Kidney tubule cell (primary cell): ENCODE results near the gene COMMD7.
A peak's percentile ranks its signal among the peaks of the same experiment; 100 is the strongest.

Source experiments
- DNase-seq: peaks from one replicate; pipeline ENCODE4 v3.0.0-alpha.2; 2018; ENCODE audit warnings: low spot score

COMMD7 gene

GRCh38 chr20:32743237-32744112 lies at the start of gene COMMD7:
TSS of gene COMMD7 (minus strand) at chr20:32743467. CDS start at chr20:32743391, 76 bp downstream.
- peak; percentile 78 for DNase-seq

- no peak for DNase-seq
Observed at GRCh38 chr20:32792731-32793458, 49.6 kb upstream of the COMMD7 start.

GRCh38 chr20:32792316-32792715 lies 49.0 kb upstream of the COMMD7 start:
- peak; percentile 25 for DNase-seq

GRCh38 chr20:32790751-32791057 lies 47.4 kb upstream of the COMMD7 start:
- DNase-seq, result no peak

- peak; percentile 65 for DNase-seq
Observed at GRCh38 chr20:32789896-32790750, 46.9 kb upstream of the COMMD7 start.

GRCh38 chr20:32787168-32787567 lies 43.9 kb upstream of the COMMD7 start:
- no peak for DNase-seq

- DNase-seq, result no peak
Observed at GRCh38 chr20:32786059-32786760, 42.9 kb upstream of the COMMD7 start.

- no peak for DNase-seq
Observed at GRCh38 chr20:32784369-32785080, 41.3 kb upstream of the COMMD7 start.

- DNase-seq, result no peak
Observed at GRCh38 chr20:32780749-32781655, 37.7 kb upstream of the COMMD7 start.

GRCh38 chr20:32780278-32780677 lies 37.0 kb upstream of the COMMD7 start:
- DNase-seq, result no peak

- no peak for DNase-seq
Observed at GRCh38 chr20:32779500-32780211, 36.4 kb upstream of the COMMD7 start.

- DNase-seq, result peak; percentile 91
Observed at GRCh38 chr20:32777177-32777956, 34.1 kb upstream of the COMMD7 start.

GRCh38 chr20:32775336-32775991 lies 32.2 kb upstream of the COMMD7 start:
- DNase-seq, result peak; percentile 51

GRCh38 chr20:32773855-32774254 lies 30.6 kb upstream of the COMMD7 start:
- DNase-seq, result no peak

- DNase-seq, result no peak
Observed at GRCh38 chr20:32773223-32773622, 30.0 kb upstream of the COMMD7 start.

- DNase-seq, result no peak
Observed at GRCh38 chr20:32772046-32772445, 28.8 kb upstream of the COMMD7 start.

- DNase-seq, result no peak
Observed at GRCh38 chr20:32767418-32768198, 24.3 kb upstream of the COMMD7 start.
